ENCODE results near the gene CBL.
"Not testable (repeated sequence)": the region's sequence is repeated elsewhere in the genome, so short reads cannot be mapped to it uniquely, and the experiment has no call there.

The CBL gene

GRCh38 chr11:119169282-119169719 is 36.8 kb upstream of the CBL start:
- peak overlapping the region; percentile 98 for H2AFZ ChIP-seq (ENCODE audit: low read length, unreplicated experiment)
- no peaks in the 10 kb centered on the region for H3K36me3 ChIP-seq (ENCODE audit: insufficient read depth, low read length)
- peak overlapping the region; percentile 46; the same call in 1 of the 2 replicates for H3K27ac ChIP-seq (ENCODE audit: low read depth, low read length)
- H3K27me3 ChIP-seq (ENCODE audit: insufficient read depth, low read length): no peaks in the 10 kb centered on the region
- peak overlapping the region; percentile 89 for H3K4me3 ChIP-seq (ENCODE audit: low read depth, low read length)
- H3K4me1 ChIP-seq (ENCODE audit: control insufficient read depth, insufficient read depth, low read length, unreplicated experiment): peaks cover 12% of the 10 kb centered on the region
- H3K79me2 ChIP-seq (ENCODE audit: control insufficient read depth, insufficient read depth, low read length, unreplicated experiment): no peaks in the 10 kb centered on the region

GRCh38 chr11:119172513-119172912 is 33.6 kb upstream of the CBL start:
- no peak overlapping the region for H3K4me3 ChIP-seq (ENCODE audit: low read depth, low read length)
- no peaks in the 10 kb centered on the region for H3K79me2 ChIP-seq (ENCODE audit: control insufficient read depth, insufficient read depth, low read length, unreplicated experiment)
- H2AFZ ChIP-seq (ENCODE audit: low read length, unreplicated experiment): no peak overlapping the region
- H3K27me3 ChIP-seq (ENCODE audit: insufficient read depth, low read length): no peaks in the 10 kb centered on the region
- H3K27ac ChIP-seq (ENCODE audit: low read depth, low read length): no peak overlapping the region
- H3K4me1 ChIP-seq (ENCODE audit: control insufficient read depth, insufficient read depth, low read length, unreplicated experiment): peaks cover 11% of the 10 kb centered on the region
- H3K36me3 ChIP-seq (ENCODE audit: insufficient read depth, low read length): no peaks in the 10 kb centered on the region

GRCh38 chr11:119173453-119173852 is 32.7 kb upstream of the CBL start:
- Histone ChIP-seq H3K27ac (ENCODE audit: low read depth, low read length) (no peak overlapping the region), H2AFZ (ENCODE audit: low read length, unreplicated experiment) (no peak overlapping the region), H3K79me2 (ENCODE audit: control insufficient read depth, insufficient read depth, low read length, unreplicated experiment) (no peaks in the 10 kb centered on the region), H3K4me1 (ENCODE audit: control insufficient read depth, insufficient read depth, low read length, unreplicated experiment) (peaks cover 11% of the 10 kb centered on the region), H3K36me3 (ENCODE audit: insufficient read depth, low read length) (no peaks in the 10 kb centered on the region), H3K4me3 (ENCODE audit: low read depth, low read length) (no peak overlapping the region), H3K27me3 (ENCODE audit: insufficient read depth, low read length) (no peaks in the 10 kb centered on the region)

GRCh38 chr11:119175493-119176077 is 30.6 kb upstream of the CBL start:
- Histone ChIP-seq H3K27me3 (ENCODE audit: insufficient read depth, low read length) (no peaks in the 10 kb centered on the region), H3K27ac (ENCODE audit: low read depth, low read length) (no peak overlapping the region), H3K79me2 (ENCODE audit: control insufficient read depth, insufficient read depth, low read length, unreplicated experiment) (no peaks in the 10 kb centered on the region), H3K4me1 (ENCODE audit: control insufficient read depth, insufficient read depth, low read length, unreplicated experiment) (peaks cover 7% of the 10 kb centered on the region), H3K36me3 (ENCODE audit: insufficient read depth, low read length) (no peaks in the 10 kb centered on the region), H3K4me3 (ENCODE audit: low read depth, low read length) (no peak overlapping the region), H2AFZ (ENCODE audit: low read length, unreplicated experiment) (no peak overlapping the region)

GRCh38 chr11:119178166-119178680 is 27.9 kb upstream of the CBL start:
- H3K27ac ChIP-seq (ENCODE audit: low read depth, low read length): no peak overlapping the region
- H2AFZ ChIP-seq (ENCODE audit: low read length, unreplicated experiment): no peak overlapping the region
- no peaks in the 10 kb centered on the region for H3K27me3 ChIP-seq (ENCODE audit: insufficient read depth, low read length)
- no peak overlapping the region for H3K4me3 ChIP-seq (ENCODE audit: low read depth, low read length)
- H3K79me2 ChIP-seq (ENCODE audit: control insufficient read depth, insufficient read depth, low read length, unreplicated experiment): no peaks in the 10 kb centered on the region
- no peaks in the 10 kb centered on the region for H3K36me3 ChIP-seq (ENCODE audit: insufficient read depth, low read length)
- peaks cover 7% of the 10 kb centered on the region for H3K4me1 ChIP-seq (ENCODE audit: control insufficient read depth, insufficient read depth, low read length, unreplicated experiment)

GRCh38 chr11:119179342-119179741 is 26.8 kb upstream of the CBL start:
- Histone ChIP-seq H3K79me2 (ENCODE audit: control insufficient read depth, insufficient read depth, low read length, unreplicated experiment) (no peaks in the 10 kb centered on the region), H3K27ac (ENCODE audit: low read depth, low read length) (no peak overlapping the region), H3K4me3 (ENCODE audit: low read depth, low read length) (no peak overlapping the region), H3K4me1 (ENCODE audit: control insufficient read depth, insufficient read depth, low read length, unreplicated experiment) (peaks cover 7% of the 10 kb centered on the region), H3K36me3 (ENCODE audit: insufficient read depth, low read length) (no peaks in the 10 kb centered on the region), H3K27me3 (ENCODE audit: insufficient read depth, low read length) (no peaks in the 10 kb centered on the region), H2AFZ (ENCODE audit: low read length, unreplicated experiment) (no peak overlapping the region)

- H3K27me3 ChIP-seq (ENCODE audit: insufficient read depth, low read length): no peaks in the 10 kb centered on the region
- peaks cover 7% of the 10 kb centered on the region for H3K4me1 ChIP-seq (ENCODE audit: control insufficient read depth, insufficient read depth, low read length, unreplicated experiment)
- H2AFZ ChIP-seq (ENCODE audit: low read length, unreplicated experiment): no peak overlapping the region
- H3K36me3 ChIP-seq (ENCODE audit: insufficient read depth, low read length): no peaks in the 10 kb centered on the region
- no peak overlapping the region for H3K27ac ChIP-seq (ENCODE audit: low read depth, low read length)
- H3K79me2 ChIP-seq (ENCODE audit: control insufficient read depth, insufficient read depth, low read length, unreplicated experiment): no peaks in the 10 kb centered on the region
- no peak overlapping the region for H3K4me3 ChIP-seq (ENCODE audit: low read depth, low read length)
Observed at GRCh38 chr11:119179983-119180382, 26.2 kb upstream of the CBL start.

GRCh38 chr11:119180729-119181676 is 25.1 kb upstream of the CBL start:
- Histone ChIP-seq H3K4me1 (ENCODE audit: control insufficient read depth, insufficient read depth, low read length, unreplicated experiment) (no peaks in the 10 kb centered on the region), H3K4me3 (ENCODE audit: low read depth, low read length) (no peak overlapping the region), H3K27ac (ENCODE audit: low read depth, low read length) (no peak overlapping the region), H3K36me3 (ENCODE audit: insufficient read depth, low read length) (no peaks in the 10 kb centered on the region), H2AFZ (ENCODE audit: low read length, unreplicated experiment) (no peak overlapping the region), H3K27me3 (ENCODE audit: insufficient read depth, low read length) (peaks cover 5% of the 10 kb centered on the region), H3K79me2 (ENCODE audit: control insufficient read depth, insufficient read depth, low read length, unreplicated experiment) (no peaks in the 10 kb centered on the region)

- Histone ChIP-seq H3K4me1 (ENCODE audit: control insufficient read depth, insufficient read depth, low read length, unreplicated experiment) (no peaks in the 10 kb centered on the region), H3K27ac (ENCODE audit: low read depth, low read length) (no peak overlapping the region), H3K27me3 (ENCODE audit: insufficient read depth, low read length) (peaks cover 11% of the 10 kb centered on the region), H3K79me2 (ENCODE audit: control insufficient read depth, insufficient read depth, low read length, unreplicated experiment) (no peaks in the 10 kb centered on the region), H3K4me3 (ENCODE audit: low read depth, low read length) (no peak overlapping the region), H3K36me3 (ENCODE audit: insufficient read depth, low read length) (no peaks in the 10 kb centered on the region), H2AFZ (ENCODE audit: low read length, unreplicated experiment) (no peak overlapping the region)
Observed at GRCh38 chr11:119181677-119182412, 24.3 kb upstream of the CBL start.

- H3K4me1 ChIP-seq (ENCODE audit: control insufficient read depth, insufficient read depth, low read length, unreplicated experiment); H3K27ac ChIP-seq (ENCODE audit: low read depth, low read length); H3K36me3 ChIP-seq (ENCODE audit: insufficient read depth, low read length); H2AFZ ChIP-seq (ENCODE audit: low read length, unreplicated experiment); H3K4me3 ChIP-seq (ENCODE audit: low read depth, low read length); H3K79me2 ChIP-seq (ENCODE audit: control insufficient read depth, insufficient read depth, low read length, unreplicated experiment): not testable (repeated sequence)
- peaks cover 11% of the 10 kb centered on the region for H3K27me3 ChIP-seq (ENCODE audit: insufficient read depth, low read length)
Observed at GRCh38 chr11:119184399-119184798, 21.7 kb upstream of the CBL start.
